ENCODE results near the gene TMEM185B. TPM values are rescaled to one million over a fixed set of nuclear protein-coding genes. Genes with fewer than 3 reads are reported as not detected.

The TMEM185B gene
- total RNA-seq, 1 donor from 2014 or later: 36.4 TPM

GRCh38 chr2:120195553-120195952, 27.6 kb downstream of the TMEM185B start:
- Mint-ChIP-seq H3K27me3 (ENCODE audit: low read depth) (no peaks in the 10 kb centered on the region), H3K36me3 (ENCODE audit: low read depth) (peaks cover 15% of the 10 kb centered on the region), H3K9me3 (ENCODE audit: low read depth) (peaks cover 41% of the 10 kb centered on the region), H3K27ac (ENCODE audit: unreplicated experiment) (no peak overlapping the region), H3K4me3 (ENCODE audit: unreplicated experiment) (no peak overlapping the region), H3K4me1 (ENCODE audit: low read depth) (peaks cover 9% of the 10 kb centered on the region)
- TF ChIP-seq CTCF (IDR thresholded peaks at IDR 0.05): no peak
- DNase-seq (ENCODE audit: low spot score): no peak

- Mint-ChIP-seq H3K4me1 (ENCODE audit: low read depth) (peaks cover 9% of the 10 kb centered on the region), H3K36me3 (ENCODE audit: low read depth) (peaks cover 7% of the 10 kb centered on the region), H3K9me3 (ENCODE audit: low read depth) (peaks cover 22% of the 10 kb centered on the region), H3K27me3 (ENCODE audit: low read depth) (no peaks in the 10 kb centered on the region), H3K27ac (ENCODE audit: unreplicated experiment) (no peak overlapping the region), H3K4me3 (ENCODE audit: unreplicated experiment) (no peak overlapping the region)
- DNase-seq (ENCODE audit: low spot score): no peak
- TF ChIP-seq CTCF (IDR thresholded peaks at IDR 0.05): no peak
Observed at GRCh38 chr2:120192280-120192679, 30.9 kb downstream of the TMEM185B start.

GRCh38 chr2:120189189-120189588, 34.0 kb downstream of the TMEM185B start:
- DNase-seq (ENCODE audit: low spot score): no peak
- peaks cover 9% of the 10 kb centered on the region for H3K4me1 Mint-ChIP-seq (ENCODE audit: low read depth)
- H3K27me3 Mint-ChIP-seq (ENCODE audit: low read depth): no peaks in the 10 kb centered on the region
- peaks cover 12% of the 10 kb centered on the region for H3K36me3 Mint-ChIP-seq (ENCODE audit: low read depth)
- H3K27ac Mint-ChIP-seq (ENCODE audit: unreplicated experiment): no peak overlapping the region
- peaks cover 20% of the 10 kb centered on the region for H3K9me3 Mint-ChIP-seq (ENCODE audit: low read depth)
- no peak overlapping the region for H3K4me3 Mint-ChIP-seq (ENCODE audit: unreplicated experiment)
- no peak for TF ChIP-seq CTCF (IDR thresholded peaks at IDR 0.05)

- H3K4me1 Mint-ChIP-seq (ENCODE audit: low read depth): no peaks in the 10 kb centered on the region
- H3K36me3 Mint-ChIP-seq (ENCODE audit: low read depth): peaks cover 8% of the 10 kb centered on the region
- H3K27me3 Mint-ChIP-seq (ENCODE audit: low read depth): no peaks in the 10 kb centered on the region
- no peak for TF ChIP-seq CTCF (IDR thresholded peaks at IDR 0.05)
- peaks cover 6% of the 10 kb centered on the region for H3K9me3 Mint-ChIP-seq (ENCODE audit: low read depth)
- H3K4me3 Mint-ChIP-seq (ENCODE audit: unreplicated experiment): no peak overlapping the region
- DNase-seq (ENCODE audit: low spot score): no peak
- H3K27ac Mint-ChIP-seq (ENCODE audit: unreplicated experiment): no peak overlapping the region
Observed at GRCh38 chr2:120182019-120182560, 41.1 kb downstream of the TMEM185B start.

- Mint-ChIP-seq H3K27ac (ENCODE audit: unreplicated experiment) (no peak overlapping the region), H3K36me3 (ENCODE audit: low read depth) (peaks cover 4% of the 10 kb centered on the region), H3K27me3 (ENCODE audit: low read depth) (no peaks in the 10 kb centered on the region)
Observed at GRCh38 chr2:120180066-120180465, 43.1 kb downstream of the TMEM185B start.

More at GRCh38 chr2:120180066-120180465, 43.1 kb downstream of the TMEM185B start:
- H3K4me3 Mint-ChIP-seq (ENCODE audit: unreplicated experiment): no peak overlapping the region
- no peak for TF ChIP-seq CTCF (IDR thresholded peaks at IDR 0.05)
- no peaks in the 10 kb centered on the region for H3K4me1 Mint-ChIP-seq (ENCODE audit: low read depth)
- H3K9me3 Mint-ChIP-seq (ENCODE audit: low read depth): peaks cover under 1% of the 10 kb centered on the region
- DNase-seq (ENCODE audit: low spot score): no peak
